ENCODE measurements around the gene PLPPR5.

PLPPR5 gene

DNA sequence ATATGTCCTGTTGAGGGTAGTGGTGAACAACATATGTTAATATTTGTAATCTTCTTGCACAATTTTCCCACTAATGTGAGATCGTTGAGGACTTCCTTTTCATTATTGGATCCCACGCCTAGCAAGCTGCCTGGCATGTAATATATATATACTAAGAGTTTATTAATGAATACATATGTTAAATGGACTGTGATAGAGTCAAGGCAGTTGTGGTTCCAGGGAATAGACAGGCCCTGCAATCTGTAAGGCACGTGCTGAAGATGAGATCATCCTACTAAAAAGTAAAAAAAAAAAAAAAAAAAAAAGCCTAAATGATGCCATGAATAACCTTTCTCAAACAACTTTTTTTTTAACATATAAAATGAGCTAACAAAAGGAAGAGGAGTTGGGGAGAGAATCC, 28.9 kb downstream of the PLPPR5 start:
- Histone ChIP-seq H4K20me1 (ENCODE audit: low read depth, low read length) (no peaks in the 10 kb centered on the region), H3K27ac (ENCODE audit: low read depth, low read length) (no peak overlapping the region), H3K9me2 (replicated peaks; ENCODE audit: insufficient read depth, low read length) (no peaks in the 10 kb centered on the region), H3K27me3 (ENCODE audit: low read length) (no peaks in the 10 kb centered on the region), H3K79me2 (ENCODE audit: insufficient read depth, low read length) (no peaks in the 10 kb centered on the region), H3K9ac (ENCODE audit: low read length) (no peak overlapping the region), H3F3A (ENCODE audit: insufficient read depth) (no peaks in the 10 kb centered on the region), H2AFZ (ENCODE audit: low read depth, low read length, severe bottlenecking) (no peak overlapping the region), H3K4me2 (ENCODE audit: low read depth, low read length, poor library complexity, severe bottlenecking) (no peak overlapping the region), H3K36me3 (ENCODE audit: low read length) (no peaks in the 10 kb centered on the region), H3K4me3 (ENCODE audit: insufficient read depth, low read length, poor library complexity, severe bottlenecking) (no peak overlapping the region), H3K9me3 (ENCODE audit: insufficient read depth, low read length) (no peaks in the 10 kb centered on the region)
- TF ChIP-seq EZH2phosphoT487 (conservative IDR thresholded peaks at IDR 0.05; ENCODE audit: low read length) = no peak
- TF ChIP-seq, protein P1, sequence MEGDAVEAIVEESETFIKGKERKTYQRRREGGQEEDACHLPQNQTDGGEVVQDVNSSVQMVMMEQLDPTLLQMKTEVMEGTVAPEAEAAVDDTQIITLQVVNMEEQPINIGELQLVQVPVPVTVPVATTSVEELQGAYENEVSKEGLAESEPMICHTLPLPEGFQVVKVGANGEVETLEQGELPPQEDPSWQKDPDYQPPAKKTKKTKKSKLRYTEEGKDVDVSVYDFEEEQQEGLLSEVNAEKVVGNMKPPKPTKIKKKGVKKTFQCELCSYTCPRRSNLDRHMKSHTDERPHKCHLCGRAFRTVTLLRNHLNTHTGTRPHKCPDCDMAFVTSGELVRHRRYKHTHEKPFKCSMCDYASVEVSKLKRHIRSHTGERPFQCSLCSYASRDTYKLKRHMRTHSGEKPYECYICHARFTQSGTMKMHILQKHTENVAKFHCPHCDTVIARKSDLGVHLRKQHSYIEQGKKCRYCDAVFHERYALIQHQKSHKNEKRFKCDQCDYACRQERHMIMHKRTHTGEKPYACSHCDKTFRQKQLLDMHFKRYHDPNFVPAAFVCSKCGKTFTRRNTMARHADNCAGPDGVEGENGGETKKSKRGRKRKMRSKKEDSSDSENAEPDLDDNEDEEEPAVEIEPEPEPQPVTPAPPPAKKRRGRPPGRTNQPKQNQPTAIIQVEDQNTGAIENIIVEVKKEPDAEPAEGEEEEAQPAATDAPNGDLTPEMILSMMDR (IDR thresholded peaks at IDR 0.05; ENCODE audit: insufficient read depth, low read length, poor library complexity, severe bottlenecking) = no peak

DNA sequence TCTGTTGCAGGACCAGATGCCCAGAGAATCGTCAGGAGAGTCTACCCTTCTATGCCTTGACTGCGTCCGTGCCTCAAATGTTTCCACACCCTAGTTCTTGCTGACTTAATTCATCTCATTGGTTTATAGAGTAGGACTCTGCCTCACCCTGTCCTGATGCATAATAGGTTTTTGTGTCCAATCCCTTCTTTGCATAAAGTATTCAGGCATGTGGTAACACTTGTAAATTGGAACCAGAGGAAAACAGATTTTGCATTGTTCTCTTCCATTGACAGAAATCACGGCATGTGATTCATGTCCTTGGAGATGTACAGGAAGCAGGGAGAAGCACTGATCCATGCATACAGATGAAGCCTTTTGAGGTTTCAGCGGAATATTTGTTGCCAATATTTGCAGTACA, 29.5 kb downstream of the PLPPR5 start:
- Histone ChIP-seq H2AFZ (ENCODE audit: low read depth, low read length, severe bottlenecking) (no peak overlapping the region), H3K27ac (ENCODE audit: low read depth, low read length) (no peak overlapping the region), H3K36me3 (ENCODE audit: low read length) (no peaks in the 10 kb centered on the region), H3K4me3 (ENCODE audit: insufficient read depth, low read length, poor library complexity, severe bottlenecking) (no peak overlapping the region), H3K79me2 (ENCODE audit: insufficient read depth, low read length) (no peaks in the 10 kb centered on the region), H3K4me2 (ENCODE audit: low read depth, low read length, poor library complexity, severe bottlenecking) (no peak overlapping the region), H3K9ac (ENCODE audit: low read length) (no peak overlapping the region), H3K9me2 (replicated peaks; ENCODE audit: insufficient read depth, low read length) (no peaks in the 10 kb centered on the region), H3K9me3 (ENCODE audit: insufficient read depth, low read length) (no peaks in the 10 kb centered on the region), H4K20me1 (ENCODE audit: low read depth, low read length) (no peaks in the 10 kb centered on the region), H3K27me3 (ENCODE audit: low read length) (no peaks in the 10 kb centered on the region), H3F3A (ENCODE audit: insufficient read depth) (no peaks in the 10 kb centered on the region)
- TF ChIP-seq EZH2phosphoT487 (conservative IDR thresholded peaks at IDR 0.05; ENCODE audit: low read length) = no peak
- TF ChIP-seq, protein P1 (IDR thresholded peaks at IDR 0.05; ENCODE audit: insufficient read depth, low read length, poor library complexity, severe bottlenecking) = no peak

DNA sequence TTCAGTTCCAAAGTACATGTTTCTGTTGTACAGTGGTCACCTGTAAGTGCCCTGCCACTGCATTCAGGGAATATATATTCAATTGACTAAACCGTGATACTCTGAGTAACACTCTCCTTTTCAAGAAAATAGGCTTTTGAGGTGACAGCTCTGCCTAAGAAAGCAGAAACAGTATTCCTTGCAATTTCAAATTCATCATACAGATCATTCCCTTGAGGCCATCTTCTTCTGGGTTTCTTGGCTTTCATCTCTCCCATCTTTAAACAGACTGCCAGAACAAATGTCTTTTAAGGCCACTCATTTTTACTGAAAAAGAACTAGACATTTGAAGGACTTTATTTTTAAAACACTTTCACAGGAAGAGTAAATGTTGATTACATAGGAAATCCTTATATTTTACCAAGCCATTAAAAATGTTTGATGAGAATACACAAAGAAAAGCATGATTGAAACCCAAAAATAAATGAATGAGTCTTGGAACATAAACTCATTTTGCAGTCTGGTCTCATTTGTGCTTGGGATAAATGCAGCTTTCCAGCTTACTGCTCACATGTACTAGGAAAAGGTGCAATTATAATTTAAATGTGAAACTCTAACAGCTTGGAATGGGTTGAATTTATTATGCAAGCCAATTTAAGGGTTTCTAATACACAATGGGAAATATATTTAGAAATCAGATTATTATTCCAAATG, 34.7 kb downstream of the PLPPR5 start:
- no peak for TF ChIP-seq EZH2phosphoT487 (conservative IDR thresholded peaks at IDR 0.05; ENCODE audit: low read length)
- TF ChIP-seq, protein P1 (IDR thresholded peaks at IDR 0.05; ENCODE audit: insufficient read depth, low read length, poor library complexity, severe bottlenecking) = no peak
- Histone ChIP-seq H3K4me2 (ENCODE audit: low read depth, low read length, poor library complexity, severe bottlenecking) (no peak overlapping the region), H3K9me3 (ENCODE audit: insufficient read depth, low read length) (no peaks in the 10 kb centered on the region), H3K27ac (ENCODE audit: low read depth, low read length) (no peak overlapping the region), H3F3A (ENCODE audit: insufficient read depth) (no peaks in the 10 kb centered on the region), H3K27me3 (ENCODE audit: low read length) (no peaks in the 10 kb centered on the region), H3K4me3 (ENCODE audit: insufficient read depth, low read length, poor library complexity, severe bottlenecking) (no peak overlapping the region), H3K36me3 (ENCODE audit: low read length) (no peaks in the 10 kb centered on the region), H2AFZ (ENCODE audit: low read depth, low read length, severe bottlenecking) (no peak overlapping the region), H3K9ac (ENCODE audit: low read length) (no peak overlapping the region), H3K9me2 (replicated peaks; ENCODE audit: insufficient read depth, low read length) (no peaks in the 10 kb centered on the region), H3K79me2 (ENCODE audit: insufficient read depth, low read length) (no peaks in the 10 kb centered on the region), H4K20me1 (ENCODE audit: low read depth, low read length) (no peaks in the 10 kb centered on the region)

Data from SU-DHL-6 (cell line).